Dermis microvascular lymphatic vessel endothelial cell (primary cell): ENCODE results near the gene RNU1-3. TPM values are rescaled to one million over a fixed set of nuclear protein-coding genes. Genes with fewer than 3 reads are reported as not detected.
"Not testable (repeated sequence)": the region's sequence is repeated elsewhere in the genome, so short reads cannot be mapped to it uniquely, and the experiment has no call there.

Source experiments
- DNase-seq, 2 donors: peaks; one replicate each; pipeline versions ENCODE4 v3.0.0 to v3.0.0-alpha.2; 2010; ENCODE audit warnings: low read depth in 2 of 2
- total RNA-seq: library from RNA; depleted of rRNA; stranded (reverse); fragments of >200 nt; gene quantifications from 2 replicates; pipeline ENCODE4 v1.2.1, GENCODE V29; 2014

The RNU1-3 gene
- total RNA-seq, 1 donor from 2014 or later = under 0.01 TPM

DNA sequence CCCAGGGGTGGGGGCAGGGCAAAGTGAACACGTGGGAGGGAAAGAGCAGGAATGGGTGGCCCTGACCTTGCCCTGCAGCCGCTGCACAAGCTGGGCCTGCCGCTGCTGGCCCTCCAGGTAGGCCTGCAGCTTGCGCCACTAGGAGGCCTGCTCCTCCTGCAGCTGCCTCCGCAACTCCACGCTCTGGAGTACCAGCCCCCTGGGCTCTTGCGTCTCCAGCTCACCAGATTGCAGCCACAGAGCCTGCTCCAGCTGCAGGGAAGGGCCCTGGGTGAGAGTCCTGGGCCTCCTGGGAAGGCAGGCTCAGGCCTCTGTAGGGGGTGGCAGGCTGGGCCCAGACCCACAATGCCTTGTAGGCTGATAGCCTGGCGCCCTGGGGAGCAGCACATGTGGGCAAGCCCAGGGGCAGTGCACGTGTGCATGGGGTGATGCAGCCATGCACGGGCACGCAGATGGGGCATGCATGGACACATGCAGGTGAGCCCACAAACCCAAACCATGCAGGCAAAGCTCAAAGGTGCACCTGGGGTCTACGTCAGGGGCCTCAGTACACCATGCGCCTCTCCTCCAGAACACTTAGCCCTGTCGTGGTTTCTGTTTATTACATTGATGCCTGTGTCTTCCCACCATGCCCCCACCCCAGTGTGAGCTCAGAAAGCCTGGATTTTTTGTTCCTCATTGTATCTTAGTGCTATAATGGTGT, 9.6 kb downstream of the RNU1-3 start:
- not testable (repeated sequence) for DNase-seq

DNA sequence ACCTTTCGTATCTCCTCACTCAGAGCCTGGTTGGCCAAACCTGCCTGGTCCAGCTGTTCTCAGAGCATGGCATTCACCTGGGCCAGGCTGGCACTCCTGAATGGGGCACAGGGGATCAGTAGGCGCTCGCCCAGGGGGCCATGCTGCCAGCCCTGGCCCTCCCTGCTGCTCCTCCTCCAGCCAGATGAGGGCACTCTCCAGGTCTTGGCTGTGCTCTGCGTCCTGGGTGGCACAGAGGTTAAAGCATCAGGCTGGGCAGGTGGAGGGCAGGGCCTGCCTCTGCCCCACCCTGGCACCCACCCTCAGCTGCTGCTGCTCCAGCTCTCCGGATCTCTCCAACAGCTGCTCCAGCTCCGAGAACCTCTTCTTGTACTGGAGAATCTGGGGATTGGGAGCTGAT, 10.2 kb downstream of the RNU1-3 start:
- DNase-seq = not testable (repeated sequence)

DNA sequence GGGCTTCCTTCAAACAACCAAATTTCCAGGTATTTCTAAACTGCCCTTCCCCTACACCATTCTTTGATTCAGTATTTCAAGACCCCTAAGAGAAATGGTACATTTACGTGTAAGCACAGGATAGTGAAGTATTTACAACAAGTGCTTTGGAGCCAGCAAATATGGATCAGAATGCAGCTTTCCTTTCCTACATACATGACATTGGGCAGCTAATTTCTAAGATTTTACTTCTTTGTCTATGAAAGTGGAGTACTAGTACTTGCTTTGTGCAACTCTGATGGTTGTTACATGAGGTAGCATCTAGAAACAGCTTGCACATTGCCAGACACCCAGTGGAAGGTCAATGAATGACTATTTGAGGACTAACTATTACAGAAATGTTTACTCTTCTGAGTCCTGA, 15.2 kb downstream of the RNU1-3 start:
- not testable (repeated sequence) for DNase-seq

DNA sequence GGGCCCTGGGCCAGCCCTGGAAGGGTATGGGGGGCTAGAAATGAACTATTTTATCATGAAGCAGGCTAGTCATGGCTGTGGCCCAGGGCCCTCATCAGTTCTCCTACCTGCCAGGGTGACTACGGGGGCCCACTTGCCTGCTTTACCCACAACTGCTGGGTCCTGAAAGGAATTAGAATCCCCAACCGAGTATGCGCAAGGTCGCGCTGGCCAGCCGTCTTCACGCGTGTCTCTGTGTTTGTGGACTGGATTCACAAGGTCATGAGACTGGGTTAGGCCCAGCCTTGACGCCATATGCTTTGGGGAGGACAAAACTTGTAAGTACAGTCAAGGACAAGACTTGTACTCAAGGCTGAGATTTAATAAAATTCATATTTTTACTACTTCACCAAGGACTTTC, 16.8 kb downstream of the RNU1-3 start:
- not testable (repeated sequence) for DNase-seq

DNA sequence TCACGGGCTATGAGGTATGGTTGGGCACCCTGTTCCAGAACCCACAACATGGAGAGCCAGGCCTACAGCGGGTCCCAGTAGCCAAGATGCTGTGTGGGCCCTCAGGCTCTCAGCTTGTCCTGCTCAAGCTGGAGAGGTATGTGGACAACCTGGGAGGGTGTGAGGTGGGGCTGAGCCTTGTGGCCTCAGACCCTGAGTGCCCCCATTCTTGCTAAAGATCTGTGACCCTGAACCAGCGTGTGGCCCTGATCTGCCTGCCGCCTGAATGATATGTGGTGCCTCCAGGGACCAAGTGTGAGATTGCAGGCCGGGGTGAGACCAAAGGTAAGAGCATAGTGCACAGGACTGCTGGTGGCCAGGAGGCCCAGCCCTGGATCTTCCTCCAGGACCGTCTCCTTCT, 17.4 kb downstream of the RNU1-3 start:
- DNase-seq = not testable (repeated sequence)

DNA sequence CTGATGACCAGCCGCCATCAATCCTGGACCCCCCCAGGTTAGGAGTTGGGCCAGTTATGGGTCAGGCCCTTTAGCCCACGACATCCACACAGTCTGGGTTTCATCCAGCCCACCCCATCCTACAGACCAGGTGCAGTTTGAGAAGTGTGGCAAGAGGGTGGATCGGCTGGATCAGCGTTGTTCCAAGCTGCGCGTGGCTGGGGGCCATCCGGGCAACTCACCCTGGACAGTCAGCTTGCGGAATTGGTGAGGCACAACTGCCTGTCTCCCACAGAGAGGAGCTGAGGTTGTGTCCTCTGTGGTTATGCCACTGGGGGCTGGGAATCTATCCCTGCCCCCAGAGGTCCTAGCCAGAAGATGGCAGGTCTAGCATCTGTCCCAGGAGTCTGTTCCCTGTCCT, 18.0 kb downstream of the RNU1-3 start:
- not testable (repeated sequence) for DNase-seq

DNA sequence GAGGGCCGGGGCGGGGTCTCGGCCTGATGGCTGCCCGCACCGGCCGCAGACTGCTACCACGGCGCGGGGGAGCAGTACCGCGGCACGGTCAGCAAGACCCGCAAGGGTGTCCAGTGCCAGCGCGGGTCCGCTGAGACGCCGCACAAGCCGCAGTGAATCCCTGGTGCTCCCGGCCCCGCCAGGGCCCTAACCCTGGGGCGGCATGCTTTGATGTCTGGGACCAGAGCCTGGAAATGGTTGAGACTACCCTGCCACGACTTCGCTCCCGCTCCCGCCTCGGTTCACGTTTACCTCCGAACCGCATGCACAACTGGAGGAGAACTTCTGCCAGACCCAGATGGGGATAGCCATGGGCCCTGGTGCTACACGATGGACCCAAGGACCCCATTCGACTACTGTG, 18.5 kb downstream of the RNU1-3 start:
- not testable (repeated sequence) for DNase-seq

DNA sequence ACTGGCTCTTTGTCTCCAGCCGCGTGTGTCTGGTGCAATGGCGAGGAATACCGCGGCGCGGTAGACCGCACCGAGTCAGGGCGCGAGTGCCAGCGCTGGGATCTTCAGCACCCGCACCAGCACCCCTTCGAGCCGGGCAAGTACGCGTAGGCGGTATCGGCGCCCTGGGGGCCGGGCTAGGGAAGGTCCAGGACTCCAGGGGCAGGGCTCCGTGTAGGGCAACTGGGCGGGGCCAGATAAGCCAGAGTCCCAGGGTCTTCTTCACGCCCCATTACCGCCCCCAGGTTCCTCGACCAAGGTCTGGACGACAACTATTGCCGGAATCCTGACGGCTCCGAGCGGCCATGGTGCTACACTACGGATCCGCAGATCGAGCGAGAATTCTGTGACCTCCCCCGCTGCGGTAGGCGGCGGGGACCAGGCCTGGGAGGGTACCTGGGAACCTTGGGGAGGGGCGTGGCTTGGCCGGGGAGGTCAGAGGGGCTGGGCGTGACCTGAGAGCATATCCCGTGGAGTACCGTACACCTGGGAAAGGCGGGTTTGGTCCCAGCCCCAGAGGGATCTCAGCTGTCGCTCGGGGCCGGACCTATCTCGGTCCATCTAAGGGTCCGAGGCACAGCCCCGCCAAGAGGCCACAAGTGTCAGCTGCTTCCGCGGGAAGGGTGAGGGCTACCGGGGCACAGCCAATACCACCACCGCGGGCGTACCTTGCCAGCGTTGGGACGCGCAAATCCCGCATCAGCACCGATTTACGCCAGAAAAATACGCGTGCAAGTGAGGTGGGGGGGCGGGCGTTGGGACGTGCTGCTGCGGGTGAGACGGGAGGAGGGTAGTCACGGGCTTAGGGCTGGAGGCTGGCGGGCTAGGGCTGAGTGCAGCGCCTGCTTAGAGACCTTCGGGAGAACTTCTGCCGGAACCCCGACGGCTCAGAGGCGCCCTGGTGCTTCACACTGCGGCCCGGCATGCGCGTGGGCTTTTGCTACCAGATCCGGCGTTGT, 19.3 kb downstream of the RNU1-3 start:
- not testable (repeated sequence) for DNase-seq

DNA sequence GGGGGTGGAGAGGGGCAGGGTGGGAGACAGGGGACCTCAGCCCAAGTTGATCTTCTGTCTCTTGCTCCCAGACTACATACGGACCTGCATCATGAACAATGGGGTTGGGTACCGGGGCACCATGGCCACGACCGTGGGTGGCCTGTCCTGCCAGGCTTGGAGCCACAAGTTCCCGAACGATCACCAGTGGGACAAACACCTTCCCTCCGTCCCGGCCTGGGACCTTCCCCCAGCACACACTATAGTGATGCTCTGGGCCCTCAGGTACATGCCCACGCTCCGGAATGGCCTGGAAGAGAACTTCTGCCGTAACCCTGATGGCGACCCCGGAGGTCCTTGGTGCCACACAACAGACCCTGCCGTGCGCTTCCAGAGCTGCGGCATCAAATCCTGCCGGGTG, 20.0 kb downstream of the RNU1-3 start:
- not testable (repeated sequence) for DNase-seq

DNA sequence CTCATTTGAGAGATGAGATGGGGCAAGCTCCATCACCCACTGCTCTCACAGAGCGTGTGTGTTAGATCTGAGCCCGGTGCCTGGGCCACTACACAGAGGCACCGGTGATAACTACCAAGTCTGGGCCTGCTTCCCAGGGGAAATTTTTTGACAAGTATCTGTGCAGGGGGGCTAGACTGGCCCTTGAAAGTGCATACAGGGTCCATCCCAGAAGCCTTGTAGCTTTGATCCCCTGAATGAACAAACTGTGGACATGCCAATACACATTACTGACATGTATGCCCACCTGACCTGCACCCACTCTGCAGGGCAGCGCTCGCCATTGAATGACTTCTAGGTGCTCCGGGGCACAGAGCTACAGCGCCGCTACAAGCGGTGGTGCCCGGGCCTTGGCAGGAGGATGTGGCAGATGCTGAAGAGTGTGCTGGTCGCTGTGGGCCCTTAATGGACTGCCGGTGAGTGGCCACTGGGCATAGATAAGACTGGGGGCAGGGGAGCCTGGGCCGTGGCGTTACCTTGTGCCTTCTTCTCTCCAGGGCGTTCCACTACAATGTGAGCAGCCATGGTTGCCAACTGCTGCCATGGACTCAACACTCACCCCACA, 20.6 kb downstream of the RNU1-3 start:
- not testable (repeated sequence) for DNase-seq

DNA sequence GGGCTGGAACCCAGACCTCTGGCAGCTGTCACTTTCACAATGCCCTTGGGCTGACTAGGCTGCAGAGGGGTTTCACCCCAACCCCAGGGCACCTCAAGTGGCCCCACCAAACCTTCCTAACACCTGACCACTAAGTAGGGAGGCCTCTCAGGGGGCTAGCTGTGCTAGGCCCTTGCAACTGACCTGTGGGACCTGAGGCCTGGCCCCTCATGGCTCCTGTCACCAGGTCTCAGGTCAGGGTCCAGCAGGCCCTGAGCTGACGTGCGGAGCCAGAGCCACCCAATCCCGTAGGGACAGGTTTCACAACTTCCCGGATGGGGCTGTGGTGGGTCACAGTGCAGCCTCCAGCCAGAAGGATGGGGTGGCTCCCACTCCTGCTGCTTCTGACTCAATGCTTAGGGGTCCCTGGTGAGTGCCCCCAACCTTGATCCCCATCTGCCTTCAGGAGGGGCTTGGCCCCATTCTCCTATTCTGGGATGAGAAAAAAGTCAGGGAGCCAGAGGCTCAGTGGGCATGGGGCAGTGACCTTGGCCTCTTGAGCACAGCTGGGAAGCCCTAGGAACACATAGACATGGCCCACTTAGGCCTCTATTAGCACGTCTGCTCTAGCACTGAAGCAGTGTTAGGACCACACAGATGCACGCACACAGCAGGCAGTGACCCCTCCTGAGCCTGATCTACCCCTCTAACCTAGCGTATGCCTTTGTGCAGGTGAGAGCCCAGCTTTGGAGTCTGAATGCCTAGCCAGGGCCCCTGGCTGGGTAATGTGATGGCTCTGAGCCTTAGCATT, 21.3 kb downstream of the RNU1-3 start:
- not testable (repeated sequence) for DNase-seq

DNA sequence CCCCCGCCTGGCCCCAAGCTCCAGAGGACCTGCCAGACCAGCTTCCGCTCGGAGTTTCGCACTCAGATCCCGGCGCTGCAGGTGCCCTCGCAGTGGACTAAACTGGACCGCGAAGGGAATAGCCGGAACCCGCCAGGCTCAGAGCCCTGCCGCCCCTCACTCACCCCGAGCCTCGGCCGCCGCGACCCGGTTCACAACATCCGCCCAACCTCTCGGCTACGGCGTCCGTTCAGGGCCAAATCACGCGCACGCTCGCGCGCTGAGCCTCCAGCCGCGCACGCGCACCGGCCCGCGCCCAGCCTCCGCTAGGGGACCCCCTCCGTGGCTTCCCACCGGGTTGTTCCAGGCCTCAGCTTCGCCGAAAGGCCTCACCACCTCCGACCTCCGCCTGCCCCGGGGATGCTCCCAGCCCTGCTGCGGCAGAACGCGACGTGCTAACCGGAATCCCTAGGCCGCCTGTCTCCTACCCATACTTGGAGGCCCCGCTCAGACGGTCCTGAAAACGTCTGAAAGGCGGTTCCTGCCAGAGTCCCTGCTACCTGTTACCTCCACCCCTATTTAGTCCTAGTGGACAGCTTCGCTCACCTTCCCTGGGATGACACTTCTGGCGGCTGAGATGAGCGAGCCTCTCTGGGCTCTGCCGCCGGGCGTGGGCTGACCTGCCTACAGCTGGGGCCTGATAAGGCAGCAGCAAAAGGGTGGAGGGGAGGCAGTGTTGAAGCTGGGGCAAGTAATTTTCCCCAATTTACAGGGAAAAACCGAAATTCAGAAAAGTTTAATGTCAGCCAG, 22.1 kb downstream of the RNU1-3 start:
- DNase-seq = peak; percentile 95 to 96

DNA sequence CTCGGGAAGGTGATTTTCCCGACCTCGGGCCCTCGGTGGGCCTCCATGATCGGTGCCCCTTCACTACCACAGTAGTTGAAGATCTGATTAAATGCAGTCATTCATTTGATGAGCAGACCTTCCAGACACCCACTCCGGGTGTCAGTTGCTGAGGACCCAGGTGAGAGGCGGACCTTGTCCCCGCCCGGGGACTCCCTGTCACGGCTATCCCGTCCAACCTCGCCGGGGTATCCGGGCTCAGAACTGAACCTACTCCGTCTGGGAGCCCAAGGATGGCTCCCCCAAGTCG, 22.6 kb downstream of the RNU1-3 start:
- DNase-seq = no peak

DNA sequence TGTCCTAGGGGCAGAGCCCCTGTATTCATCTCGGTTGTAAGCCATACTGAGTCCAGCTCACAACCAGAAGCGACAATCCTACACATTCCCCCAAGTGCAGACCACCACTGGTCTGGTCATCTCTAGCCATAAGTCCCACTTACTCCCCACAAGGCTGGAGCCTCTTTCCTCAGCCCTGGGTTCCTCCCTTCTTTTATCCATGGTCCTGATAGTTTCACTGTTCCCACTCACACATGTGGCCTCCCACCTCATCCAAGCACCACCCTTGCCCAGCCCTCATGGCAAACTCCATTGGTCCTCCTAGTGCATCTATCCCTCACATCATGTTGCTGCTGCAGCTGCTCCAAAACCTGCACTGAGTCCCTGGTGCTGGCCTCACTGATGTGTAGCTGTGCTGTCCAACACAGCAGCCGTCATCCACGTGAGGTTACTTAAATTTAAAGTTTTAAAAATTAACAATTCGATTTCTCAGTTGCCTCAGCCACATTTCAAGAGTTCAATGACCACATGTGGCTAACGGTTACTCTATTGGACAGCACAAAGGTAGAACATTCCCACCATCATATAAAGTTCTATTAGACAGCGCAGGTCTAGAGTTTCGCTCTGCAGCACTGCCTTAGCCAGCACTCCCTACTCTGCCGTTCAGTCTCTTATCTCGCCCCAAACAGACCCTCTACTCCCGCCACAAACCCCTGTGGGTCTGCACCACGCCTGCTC, 23.1 kb downstream of the RNU1-3 start:
- DNase-seq = not testable (repeated sequence)

DNA sequence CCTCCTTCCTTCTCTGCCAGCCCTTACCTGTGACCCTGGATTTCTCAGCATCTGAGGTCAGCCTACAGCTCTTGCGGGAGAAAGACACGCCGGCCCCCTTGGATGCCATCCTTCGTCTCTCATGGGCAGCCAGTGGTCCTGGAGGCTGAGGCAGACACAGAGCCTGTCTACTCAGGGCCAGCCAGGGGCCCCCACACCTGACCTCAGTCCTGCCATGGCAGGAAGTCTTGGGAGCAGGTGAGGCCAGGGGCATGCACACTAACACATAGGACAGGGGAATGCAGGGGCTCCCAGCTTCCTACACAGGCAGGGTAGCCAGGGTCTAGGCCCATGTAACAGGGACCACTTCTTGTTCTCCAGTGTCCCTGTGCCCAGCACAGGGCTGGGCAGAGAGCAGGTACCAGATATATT, 23.7 kb downstream of the RNU1-3 start:
- DNase-seq = not testable (repeated sequence)

DNA sequence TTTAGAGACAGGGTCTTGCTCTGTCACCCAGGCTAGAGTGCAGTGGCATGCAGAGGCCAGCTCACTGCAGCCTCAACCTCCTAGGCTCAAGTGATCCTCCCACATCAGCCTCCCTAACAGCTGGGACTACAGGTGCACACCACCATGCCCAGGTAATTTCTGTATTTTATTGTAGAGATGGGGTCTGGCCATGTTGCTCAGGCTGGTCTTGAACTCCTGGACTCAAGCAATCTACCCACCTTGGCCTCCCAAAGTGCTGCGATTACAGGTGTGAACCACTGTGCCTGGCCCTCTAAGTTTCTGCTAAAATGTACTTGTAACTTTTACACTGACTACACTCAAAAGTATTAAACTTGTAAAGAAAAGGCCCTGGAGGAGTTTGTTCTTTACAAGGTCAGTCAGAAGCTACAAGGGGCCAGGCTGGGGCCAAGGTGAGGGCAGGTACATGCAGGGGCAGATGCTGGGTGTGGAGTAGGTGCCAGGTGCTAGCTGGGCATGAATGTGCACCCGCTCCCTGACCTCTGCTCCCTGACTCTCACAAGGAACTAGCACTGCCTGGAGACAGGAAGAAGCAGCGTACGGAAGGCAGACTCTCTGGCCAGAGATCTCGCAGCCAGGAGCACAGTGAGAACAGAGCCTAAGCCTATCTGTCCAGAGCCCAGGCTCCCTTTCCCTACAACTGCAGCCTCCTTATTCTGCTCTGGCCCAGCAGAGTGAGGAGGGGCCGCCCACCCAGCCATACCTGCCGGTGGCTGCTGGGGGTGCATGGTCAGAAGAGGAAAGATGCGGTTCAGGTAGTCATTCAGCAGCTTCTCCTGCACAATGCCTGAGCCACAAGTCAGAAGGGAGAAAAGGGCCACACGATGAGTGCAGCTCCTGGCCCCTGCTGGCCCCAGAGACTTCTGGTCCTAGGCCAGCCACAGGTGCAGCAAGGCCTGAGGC, 24.5 kb downstream of the RNU1-3 start:
- not testable (repeated sequence) for DNase-seq

DNA sequence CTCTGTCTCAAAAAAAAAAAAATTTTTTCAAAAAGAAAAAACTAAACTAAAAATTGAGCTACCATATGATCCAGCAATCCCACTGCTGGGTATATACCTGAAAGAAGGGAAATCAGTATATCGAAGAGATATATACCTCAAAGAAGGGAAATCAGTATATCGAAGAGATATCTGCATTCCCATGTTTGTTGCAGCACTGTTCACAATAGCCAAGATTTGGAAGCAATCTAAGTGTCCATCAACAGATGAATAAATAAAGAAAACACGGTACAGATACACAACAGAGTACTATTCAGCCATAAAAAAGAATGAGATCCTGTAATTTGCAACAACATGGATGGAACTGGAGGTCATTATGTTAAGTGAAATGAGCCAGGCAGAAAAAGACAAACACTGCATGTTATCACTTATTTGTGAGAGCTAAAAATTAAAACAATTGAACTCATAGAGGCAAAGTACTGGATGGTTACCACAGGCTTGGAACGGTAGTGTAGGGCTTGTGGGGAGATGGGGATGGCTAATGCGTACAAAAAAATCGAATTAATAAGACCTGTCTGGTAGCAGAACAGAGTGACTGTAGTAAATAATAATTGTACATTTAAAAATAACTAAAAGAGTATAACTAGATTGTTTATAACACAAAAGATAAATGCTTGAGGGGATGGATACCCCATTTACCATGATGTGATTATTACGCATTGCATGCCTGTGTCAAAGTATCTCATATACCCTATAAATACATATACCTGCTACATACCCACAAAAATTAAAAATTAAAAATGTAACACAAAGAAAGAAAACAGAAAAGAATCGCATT, 25.4 kb downstream of the RNU1-3 start:
- DNase-seq = not testable (repeated sequence)
